ENCODE measurements around the gene TLL1.

GRCh38 chr4:165944900-165945299, 71.9 kb downstream of the TLL1 start:
- no peak for TF ChIP-seq SUZ12 (IDR thresholded peaks at IDR 0.05)
- no peak for TF ChIP-seq FOXA1 (IDR thresholded peaks at IDR 0.05)
- TF ChIP-seq FOXM1 (IDR thresholded peaks at IDR 0.05; ENCODE audit: borderline replicate concordance): no peak
- no peak for TF ChIP-seq CTBP1 (IDR thresholded peaks at IDR 0.05; ENCODE audit: borderline replicate concordance)
- TF ChIP-seq PKNOX1 (IDR thresholded peaks at IDR 0.05): no peak
- no peak for TF ChIP-seq ELF4 (IDR thresholded peaks at IDR 0.05)
- no peak for TF ChIP-seq SP1 (IDR thresholded peaks at IDR 0.05)
- TF ChIP-seq L3MBTL2 (conservative IDR thresholded peaks at IDR 0.05): no peak
- TF ChIP-seq ARNT (IDR thresholded peaks at IDR 0.05): no peak
- TF ChIP-seq LEF1 (IDR thresholded peaks at IDR 0.05; ENCODE audit: borderline replicate concordance): no peak
- no peak for TF ChIP-seq TARDBP (IDR thresholded peaks at IDR 0.05)
- TF ChIP-seq NFRKB (IDR thresholded peaks at IDR 0.05): no peak
- no peak for TF ChIP-seq BHLHE40 (IDR thresholded peaks at IDR 0.05; ENCODE audit: borderline replicate concordance)
- no peak for TF ChIP-seq FOXK2 (IDR thresholded peaks at IDR 0.05)
